NCI-H82 (cell line): ENCODE measurements around the gene TAC4.
A peak's percentile ranks its signal among the peaks of the same experiment; 100 is the strongest.

Source experiments
- DNase-seq: peaks from one replicate; lab custom pipeline; 2025; lab: John Stamatoyannopoulos, UW

The TAC4 gene

GRCh38 chr17:49872754-49873377 is 25.0 kb upstream of the TAC4 start:
- DNase-seq, result no peak

GRCh38 chr17:49871211-49871610 is 23.3 kb upstream of the TAC4 start:
- no peak for DNase-seq

- no peak for DNase-seq
Observed at GRCh38 chr17:49870298-49870697, 22.4 kb upstream of the TAC4 start.

- DNase-seq, result no peak
Observed at GRCh38 chr17:49869038-49869374, 21.1 kb upstream of the TAC4 start.

- no peak for DNase-seq
Observed at GRCh38 chr17:49866882-49867413, 19.1 kb upstream of the TAC4 start.

GRCh38 chr17:49866019-49866380 is 18.1 kb upstream of the TAC4 start:
- peak; percentile 28 for DNase-seq

GRCh38 chr17:49862781-49863331 is 15.0 kb upstream of the TAC4 start:
- DNase-seq, result no peak

GRCh38 chr17:49861150-49861884 is 13.4 kb upstream of the TAC4 start:
- DNase-seq, result peak; percentile 80

- DNase-seq, result peak; percentile 28
Observed at GRCh38 chr17:49859991-49860953, 12.4 kb upstream of the TAC4 start.

- no peak for DNase-seq
Observed at GRCh38 chr17:49858796-49859195, 10.9 kb upstream of the TAC4 start.

- no peak for DNase-seq
Observed at GRCh38 chr17:49854126-49854525, 6.3 kb upstream of the TAC4 start.

- DNase-seq, result no peak
Observed at GRCh38 chr17:49853470-49854015, 5.7 kb upstream of the TAC4 start.

- DNase-seq, result peak; percentile 87
Observed at GRCh38 chr17:49851387-49852291, 3.8 kb upstream of the TAC4 start.

GRCh38 chr17:49850772-49851386 is 3.0 kb upstream of the TAC4 start:
- DNase-seq, result no peak

GRCh38 chr17:49850218-49850610 is 2.3 kb upstream of the TAC4 start:
- no peak for DNase-seq

- DNase-seq, result no peak
Observed at GRCh38 chr17:49848739-49849138, 870 bp upstream of the TAC4 start.

GRCh38 chr17:49846938-49847712 is 744 bp downstream of the TAC4 start:
- no peak for DNase-seq

- no peak for DNase-seq
Observed at GRCh38 chr17:49845321-49845720, 2.5 kb downstream of the TAC4 start.

- peak; percentile 67 for DNase-seq
Observed at GRCh38 chr17:49843774-49844350, 4.0 kb downstream of the TAC4 start.
